Smooth muscle cell (in vitro differentiated cells): ENCODE data around the gene MYO7B. TPM values are rescaled to one million over a fixed set of nuclear protein-coding genes. Genes with fewer than 3 reads are reported as not detected.

Source experiments
- DNase-seq: peaks from one replicate; lab custom pipeline; 2025; ENCODE audit not compliant: unreplicated experiment; lab: John Stamatoyannopoulos, UW
- H2AFZ ChIP-seq: fragments of 200-600 bp; sonication (generic); 2 replicates; pipeline ENCODE4 v1.6.0; 2016; ENCODE audit warnings: antibody characterized with exemption, low read depth, mild to moderate bottlenecking
- H3F3A ChIP-seq: fragments of 200-600 bp; sonication (generic); 2 replicates; pipeline ENCODE4 v1.6.0; 2017; ENCODE audit warnings: antibody characterized with exemption, low read depth
- H3K27ac ChIP-seq: fragments of 200-600 bp; sonication (generic); 2 replicates; pipeline ENCODE4 v1.5.1; 2016; ENCODE audit warnings: low read depth, mild to moderate bottlenecking
- H3K27me3 ChIP-seq: fragments of 200-600 bp; sonication (generic); 2 replicates; pipeline ENCODE4 v1.6.1; 2016; ENCODE audit warnings: low read depth, mild to moderate bottlenecking
- H3K36me3 ChIP-seq: fragments of 200-600 bp; sonication (generic); 2 replicates; pipeline ENCODE4 v1.5.1; 2016; ENCODE audit warnings: low read depth
- H3K4me1 ChIP-seq: fragments of 200-600 bp; sonication (generic); 2 replicates; pipeline ENCODE4 v1.5.1; 2016; ENCODE audit warnings: low read depth
- H3K4me2 ChIP-seq: fragments of 200-600 bp; sonication (generic); 2 replicates; pipeline ENCODE4 v1.6.0; 2016; ENCODE audit warnings: mild to moderate bottlenecking
- H3K4me3 ChIP-seq: fragments of 200-600 bp; sonication (generic); 2 replicates; pipeline ENCODE4 v1.5.1; 2016; ENCODE audit warnings: mild to moderate bottlenecking
- H3K79me2 ChIP-seq: fragments of 200-600 bp; sonication (generic); 2 replicates; pipeline ENCODE4 v1.6.0; 2016; ENCODE audit warnings: low read depth, mild to moderate bottlenecking
- H3K9ac ChIP-seq: fragments of 200-600 bp; sonication (generic); 2 replicates; pipeline ENCODE4 v1.6.0; 2016; ENCODE audit warnings: low read depth
- H3K9me3 ChIP-seq: fragments of 200-600 bp; sonication (generic); replicated peaks from 2 replicates; pipeline ENCODE4 v1.5.1; 2016; ENCODE audit warnings: low read depth
- H4K20me1 ChIP-seq: fragments of 200-600 bp; sonication (generic); 2 replicates; pipeline ENCODE4 v1.6.0; 2016; ENCODE audit warnings: low read depth
- WGBS: methylation state at CpG from one replicate; pipeline ENCODE4 v1.1.7; 2016; ENCODE audit warnings: low lambda C conversion rate; 5-methylcytosine and 5-hydroxymethylcytosine counted together
- polyA plus RNA-seq: library from polyadenylated mRNA; unstranded; fragments of >200 nt; fragmentation: Nextera tagmentation; extraction: Ambion mirVana; gene quantifications from 2 replicates; pipeline ENCODE4 v1.2.1, GENCODE V29; 2016
- total RNA-seq: library from RNA; depleted of rRNA; stranded (reverse); fragments of >200 nt; gene quantifications from 2 replicates; pipeline ENCODE4 v1.2.3, GENCODE V29; 2014
- TF ChIP-seq, protein P1 (sequence below): fragments of 200-600 bp; sonication (generic); IDR thresholded peaks from 2 replicates; pipeline ENCODE4 v1.5.1; 2017; ENCODE audit warnings: borderline replicate concordance, mild to moderate bottlenecking, antibody characterized with exemption; ENCODE audit not compliant: insufficient read depth, poor library complexity, severe bottlenecking

Gene MYO7B
- total and polyA plus RNA-seq, 2 experiments from 2014 or later = 0.09 to 0.35 TPM

GRCh38 chr2:127552846-127553245, 17.4 kb downstream of the MYO7B start:
- Histone ChIP-seq H2AFZ (no peak overlapping the region), H4K20me1 (no peaks in the 10 kb centered on the region), H3K27me3 (peaks cover 17% of the 10 kb centered on the region), H3K4me2 (no peak overlapping the region), H3K79me2 (no peaks in the 10 kb centered on the region), H3K27ac (no peak overlapping the region), H3K9me3 (no peaks in the 10 kb centered on the region), H3F3A (no peaks in the 10 kb centered on the region), H3K4me1 (no peaks in the 10 kb centered on the region), H3K4me3 (no peak overlapping the region), H3K9ac (no peak overlapping the region), H3K36me3 (no peaks in the 10 kb centered on the region)
- 95% methylated on average over 2 of the region's 2 CpGs for WGBS
- no peak for DNase-seq
- TF ChIP-seq, protein P1, sequence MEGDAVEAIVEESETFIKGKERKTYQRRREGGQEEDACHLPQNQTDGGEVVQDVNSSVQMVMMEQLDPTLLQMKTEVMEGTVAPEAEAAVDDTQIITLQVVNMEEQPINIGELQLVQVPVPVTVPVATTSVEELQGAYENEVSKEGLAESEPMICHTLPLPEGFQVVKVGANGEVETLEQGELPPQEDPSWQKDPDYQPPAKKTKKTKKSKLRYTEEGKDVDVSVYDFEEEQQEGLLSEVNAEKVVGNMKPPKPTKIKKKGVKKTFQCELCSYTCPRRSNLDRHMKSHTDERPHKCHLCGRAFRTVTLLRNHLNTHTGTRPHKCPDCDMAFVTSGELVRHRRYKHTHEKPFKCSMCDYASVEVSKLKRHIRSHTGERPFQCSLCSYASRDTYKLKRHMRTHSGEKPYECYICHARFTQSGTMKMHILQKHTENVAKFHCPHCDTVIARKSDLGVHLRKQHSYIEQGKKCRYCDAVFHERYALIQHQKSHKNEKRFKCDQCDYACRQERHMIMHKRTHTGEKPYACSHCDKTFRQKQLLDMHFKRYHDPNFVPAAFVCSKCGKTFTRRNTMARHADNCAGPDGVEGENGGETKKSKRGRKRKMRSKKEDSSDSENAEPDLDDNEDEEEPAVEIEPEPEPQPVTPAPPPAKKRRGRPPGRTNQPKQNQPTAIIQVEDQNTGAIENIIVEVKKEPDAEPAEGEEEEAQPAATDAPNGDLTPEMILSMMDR = no peak

DNA sequence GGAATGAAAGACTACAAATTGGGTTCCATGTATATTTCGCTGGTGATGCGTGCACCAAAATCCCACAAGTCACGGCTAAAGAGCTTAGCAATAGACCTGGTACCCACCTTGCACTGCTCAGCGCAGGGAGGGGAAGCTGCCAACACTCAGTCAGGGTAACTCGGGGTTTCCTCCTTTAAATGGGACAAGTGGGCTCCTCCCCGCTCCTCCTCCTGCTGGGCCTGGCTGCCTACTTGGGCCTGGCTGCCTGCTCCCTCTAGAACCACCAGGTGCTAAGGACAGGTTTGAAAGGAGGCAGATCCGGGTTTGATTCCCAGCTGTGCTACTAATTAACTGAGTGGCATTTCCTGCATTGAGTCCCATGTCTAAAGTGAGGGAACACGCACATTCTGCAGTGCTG, 23.4 kb downstream of the MYO7B start:
- no peak for DNase-seq

GRCh38 chr2:127559454-127559853, 24.0 kb downstream of the MYO7B start:
- no peak overlapping the region for H3K4me3 ChIP-seq
- H3F3A ChIP-seq = no peaks in the 10 kb centered on the region
- no peaks in the 10 kb centered on the region for H3K9me3 ChIP-seq
- H3K4me1 ChIP-seq = no peaks in the 10 kb centered on the region
- no peak overlapping the region for H2AFZ ChIP-seq
- H3K27me3 ChIP-seq = no peaks in the 10 kb centered on the region
- no peaks in the 10 kb centered on the region for H4K20me1 ChIP-seq
- H3K4me2 ChIP-seq = no peak overlapping the region
- TF ChIP-seq, protein P1 = no peak
- H3K27ac ChIP-seq = no peak overlapping the region
- 84% methylated on average over 5 of the region's 5 CpGs for WGBS
- no peak overlapping the region for H3K9ac ChIP-seq
- DNase-seq = no peak
- H3K79me2 ChIP-seq = no peaks in the 10 kb centered on the region
- no peaks in the 10 kb centered on the region for H3K36me3 ChIP-seq

More for the DNA sequence above, 23.4 kb downstream of the MYO7B start:
- Histone ChIP-seq H3K4me2 (no peak overlapping the region), H4K20me1 (no peaks in the 10 kb centered on the region), H3K79me2 (no peaks in the 10 kb centered on the region), H3K36me3 (no peaks in the 10 kb centered on the region), H3K4me3 (no peak overlapping the region), H3K27me3 (no peaks in the 10 kb centered on the region), H3F3A (no peaks in the 10 kb centered on the region), H3K9ac (no peak overlapping the region), H3K9me3 (no peaks in the 10 kb centered on the region), H2AFZ (no peak overlapping the region), H3K27ac (no peak overlapping the region), H3K4me1 (no peaks in the 10 kb centered on the region)
- WGBS = 89% methylated on average over 8 of the region's 8 CpGs
- TF ChIP-seq, protein P1 = no peak

- DNase-seq = no peak
- no peak overlapping the region for H3K4me2 ChIP-seq
Measured at GRCh38 chr2:127560201-127560930, 24.9 kb downstream of the MYO7B start.

More at GRCh38 chr2:127560201-127560930, 24.9 kb downstream of the MYO7B start:
- Histone ChIP-seq H3K4me3 (no peak overlapping the region), H3K36me3 (no peaks in the 10 kb centered on the region), H3K4me1 (no peaks in the 10 kb centered on the region), H3K9me3 (no peaks in the 10 kb centered on the region), H2AFZ (no peak overlapping the region), H3K9ac (no peak overlapping the region), H3K27me3 (no peaks in the 10 kb centered on the region), H3K27ac (no peak overlapping the region), H3K79me2 (no peaks in the 10 kb centered on the region), H4K20me1 (no peaks in the 10 kb centered on the region), H3F3A (no peaks in the 10 kb centered on the region)
- WGBS = 86% methylated on average over 13 of the region's 13 CpGs
- TF ChIP-seq, protein P1 = no peak
